ENCODE data around the gene GALNT2.

Gene GALNT2

DNA sequence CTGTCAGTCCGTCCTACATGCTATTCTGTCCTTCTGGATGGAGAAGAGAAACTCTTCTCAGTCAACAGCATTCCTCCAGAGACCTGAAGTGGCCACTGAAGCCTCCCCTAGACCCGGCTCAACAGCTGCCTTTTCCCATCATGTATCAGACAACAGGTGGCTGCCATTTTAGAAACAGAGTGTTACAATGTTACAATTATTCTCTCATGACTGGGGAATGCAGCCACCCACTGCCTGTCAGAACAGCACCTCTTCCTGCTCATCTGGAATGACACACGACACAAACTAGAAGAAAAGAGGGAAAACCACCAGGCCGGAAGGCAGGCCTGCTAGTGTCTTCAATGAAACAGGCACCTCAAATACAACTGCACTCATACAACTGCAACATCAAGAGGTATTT lies 253.8 kb downstream of the GALNT2 start:
- no peak for ATAC-seq
- TF ChIP-seq TOX (CRISPR knock-in tag; IDR thresholded peaks at IDR 0.05; ENCODE audit: borderline replicate concordance) (no peak), SNAI2 (CRISPR knock-in tag; IDR thresholded peaks at IDR 0.05) (no peak), RARB (CRISPR knock-in tag; IDR thresholded peaks at IDR 0.05) (no peak), ARNTL (CRISPR knock-in tag; IDR thresholded peaks at IDR 0.05; ENCODE audit: borderline replicate concordance, low read depth) (no peak), CSDC2 (CRISPR knock-in tag; IDR thresholded peaks at IDR 0.05) (no peak), CREB5 (CRISPR knock-in tag; IDR thresholded peaks at IDR 0.05; ENCODE audit: low read depth) (no peak), ZNF565 (CRISPR knock-in tag; conservative IDR thresholded peaks at IDR 0.05; ENCODE audit: low read depth) (no peak), ISL1 (CRISPR knock-in tag; IDR thresholded peaks at IDR 0.05) (no peak), OSR1 (CRISPR knock-in tag; IDR thresholded peaks at IDR 0.05) (no peak), PATZ1 (CRISPR knock-in tag; IDR thresholded peaks at IDR 0.05; ENCODE audit: borderline replicate concordance) (no peak), ZFP3 (CRISPR knock-in tag; IDR thresholded peaks at IDR 0.05) (no peak), ZNF8 (CRISPR knock-in tag; IDR thresholded peaks at IDR 0.05) (no peak), GLIS3 (CRISPR knock-in tag; IDR thresholded peaks at IDR 0.05) (no peak), ZC3H10 (CRISPR knock-in tag; IDR thresholded peaks at IDR 0.05) (no peak)
- TF ChIP-seq, protein P1, sequence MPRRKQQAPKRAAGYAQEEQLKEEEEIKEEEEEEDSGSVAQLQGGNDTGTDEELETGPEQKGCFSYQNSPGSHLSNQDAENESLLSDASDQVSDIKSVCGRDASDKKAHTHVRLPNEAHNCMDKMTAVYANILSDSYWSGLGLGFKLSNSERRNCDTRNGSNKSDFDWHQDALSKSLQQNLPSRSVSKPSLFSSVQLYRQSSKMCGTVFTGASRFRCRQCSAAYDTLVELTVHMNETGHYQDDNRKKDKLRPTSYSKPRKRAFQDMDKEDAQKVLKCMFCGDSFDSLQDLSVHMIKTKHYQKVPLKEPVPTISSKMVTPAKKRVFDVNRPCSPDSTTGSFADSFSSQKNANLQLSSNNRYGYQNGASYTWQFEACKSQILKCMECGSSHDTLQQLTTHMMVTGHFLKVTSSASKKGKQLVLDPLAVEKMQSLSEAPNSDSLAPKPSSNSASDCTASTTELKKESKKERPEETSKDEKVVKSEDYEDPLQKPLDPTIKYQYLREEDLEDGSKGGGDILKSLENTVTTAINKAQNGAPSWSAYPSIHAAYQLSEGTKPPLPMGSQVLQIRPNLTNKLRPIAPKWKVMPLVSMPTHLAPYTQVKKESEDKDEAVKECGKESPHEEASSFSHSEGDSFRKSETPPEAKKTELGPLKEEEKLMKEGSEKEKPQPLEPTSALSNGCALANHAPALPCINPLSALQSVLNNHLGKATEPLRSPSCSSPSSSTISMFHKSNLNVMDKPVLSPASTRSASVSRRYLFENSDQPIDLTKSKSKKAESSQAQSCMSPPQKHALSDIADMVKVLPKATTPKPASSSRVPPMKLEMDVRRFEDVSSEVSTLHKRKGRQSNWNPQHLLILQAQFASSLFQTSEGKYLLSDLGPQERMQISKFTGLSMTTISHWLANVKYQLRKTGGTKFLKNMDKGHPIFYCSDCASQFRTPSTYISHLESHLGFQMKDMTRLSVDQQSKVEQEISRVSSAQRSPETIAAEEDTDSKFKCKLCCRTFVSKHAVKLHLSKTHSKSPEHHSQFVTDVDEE (CRISPR knock-in tag; IDR thresholded peaks at IDR 0.05), result no peak
- TF ChIP-seq, protein P2, sequence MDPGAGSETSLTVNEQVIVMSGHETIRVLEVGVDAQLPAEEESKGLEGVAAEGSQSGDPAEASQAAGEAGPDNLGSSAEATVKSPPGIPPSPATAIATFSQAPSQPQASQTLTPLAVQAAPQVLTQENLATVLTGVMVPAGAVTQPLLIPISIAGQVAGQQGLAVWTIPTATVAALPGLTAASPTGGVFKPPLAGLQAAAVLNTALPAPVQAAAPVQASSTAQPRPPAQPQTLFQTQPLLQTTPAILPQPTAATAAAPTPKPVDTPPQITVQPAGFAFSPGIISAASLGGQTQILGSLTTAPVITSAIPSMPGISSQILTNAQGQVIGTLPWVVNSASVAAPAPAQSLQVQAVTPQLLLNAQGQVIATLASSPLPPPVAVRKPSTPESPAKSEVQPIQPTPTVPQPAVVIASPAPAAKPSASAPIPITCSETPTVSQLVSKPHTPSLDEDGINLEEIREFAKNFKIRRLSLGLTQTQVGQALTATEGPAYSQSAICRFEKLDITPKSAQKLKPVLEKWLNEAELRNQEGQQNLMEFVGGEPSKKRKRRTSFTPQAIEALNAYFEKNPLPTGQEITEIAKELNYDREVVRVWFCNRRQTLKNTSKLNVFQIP (CRISPR knock-in tag; IDR thresholded peaks at IDR 0.05; ENCODE audit: borderline replicate concordance, low read depth), result no peak

GRCh38 chr1:230321341-230321740 lies 254.3 kb downstream of the GALNT2 start:
- no peak for ATAC-seq
- TF ChIP-seq TCF4 (CRISPR knock-in tag; IDR thresholded peaks at IDR 0.05; ENCODE audit: borderline replicate concordance), result no peak
- no peak for TF ChIP-seq OSR1 (CRISPR knock-in tag; IDR thresholded peaks at IDR 0.05)
- no peak for TF ChIP-seq PATZ1 (CRISPR knock-in tag; IDR thresholded peaks at IDR 0.05; ENCODE audit: borderline replicate concordance)
- TF ChIP-seq ZNF565 (CRISPR knock-in tag; conservative IDR thresholded peaks at IDR 0.05; ENCODE audit: low read depth), result no peak
- no peak for TF ChIP-seq GLIS3 (CRISPR knock-in tag; IDR thresholded peaks at IDR 0.05)
- TF ChIP-seq ARNTL (CRISPR knock-in tag; IDR thresholded peaks at IDR 0.05; ENCODE audit: borderline replicate concordance, low read depth), result no peak
- TF ChIP-seq ZNF70 (CRISPR knock-in tag; IDR thresholded peaks at IDR 0.05), result no peak
- TF ChIP-seq RARB (CRISPR knock-in tag; IDR thresholded peaks at IDR 0.05), result no peak
- no peak for TF ChIP-seq ZC3H10 (CRISPR knock-in tag; IDR thresholded peaks at IDR 0.05)

DNA sequence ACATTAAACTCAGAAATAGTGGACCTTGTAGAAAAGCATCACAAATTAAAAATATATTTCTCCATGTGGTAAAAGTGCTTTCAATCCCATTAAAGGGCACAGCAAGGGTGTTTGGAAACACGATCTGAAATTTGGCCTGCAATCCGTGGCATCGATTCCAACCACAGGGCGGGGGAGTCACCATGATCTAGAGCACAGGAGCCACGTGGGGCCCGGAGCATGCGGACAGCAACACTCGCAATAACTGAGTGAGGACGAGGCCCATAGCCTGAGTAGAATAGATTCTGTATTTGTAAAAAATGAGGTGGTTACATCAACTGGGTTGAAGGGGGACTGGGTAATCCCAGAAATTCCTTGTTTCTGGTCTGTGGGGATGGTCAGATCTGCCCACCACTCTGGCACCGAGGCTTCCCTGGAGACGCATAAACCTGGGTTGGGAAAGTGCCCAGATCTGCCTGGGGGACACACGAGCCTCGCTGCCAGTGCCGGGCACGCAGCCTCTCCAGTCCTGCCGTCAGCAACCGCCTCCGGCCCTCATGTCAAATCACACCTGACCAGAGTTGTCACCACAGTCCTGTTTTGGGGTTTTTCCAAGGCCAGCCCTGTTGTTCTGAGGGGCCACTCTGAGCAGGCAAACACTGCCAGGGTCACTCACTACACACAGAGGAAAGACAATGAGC lies 254.8 kb downstream of the GALNT2 start:
- no peak for ATAC-seq
- TF ChIP-seq ZNF70 (CRISPR knock-in tag; IDR thresholded peaks at IDR 0.05) (no peak), SNAI2 (CRISPR knock-in tag; IDR thresholded peaks at IDR 0.05) (no peak), ISL1 (CRISPR knock-in tag; IDR thresholded peaks at IDR 0.05) (no peak), TCF4 (CRISPR knock-in tag; IDR thresholded peaks at IDR 0.05; ENCODE audit: borderline replicate concordance) (no peak), OSR1 (CRISPR knock-in tag; IDR thresholded peaks at IDR 0.05) (no peak), ZNF8 (CRISPR knock-in tag; IDR thresholded peaks at IDR 0.05) (no peak), BACH2 (CRISPR knock-in tag; IDR thresholded peaks at IDR 0.05; ENCODE audit: borderline replicate concordance) (no peak), ZFP30 (CRISPR knock-in tag; IDR thresholded peaks at IDR 0.05) (no peak), ZC3H10 (CRISPR knock-in tag; IDR thresholded peaks at IDR 0.05) (no peak)
- TF ChIP-seq, protein P2 (CRISPR knock-in tag; IDR thresholded peaks at IDR 0.05; ENCODE audit: borderline replicate concordance, low read depth), result no peak
- TF ChIP-seq, protein P1 (CRISPR knock-in tag; IDR thresholded peaks at IDR 0.05), result no peak
